ENCODE measurements around the gene TRMT11. TPM values are rescaled to one million over a fixed set of nuclear protein-coding genes. Genes with fewer than 3 reads are reported as not detected.
A peak's percentile ranks its signal among the peaks of the same experiment; 100 is the strongest.

The TRMT11 gene
- total RNA-seq, 2 experiments from 2014 or later: 21.6 to 22.5 TPM

DNA sequence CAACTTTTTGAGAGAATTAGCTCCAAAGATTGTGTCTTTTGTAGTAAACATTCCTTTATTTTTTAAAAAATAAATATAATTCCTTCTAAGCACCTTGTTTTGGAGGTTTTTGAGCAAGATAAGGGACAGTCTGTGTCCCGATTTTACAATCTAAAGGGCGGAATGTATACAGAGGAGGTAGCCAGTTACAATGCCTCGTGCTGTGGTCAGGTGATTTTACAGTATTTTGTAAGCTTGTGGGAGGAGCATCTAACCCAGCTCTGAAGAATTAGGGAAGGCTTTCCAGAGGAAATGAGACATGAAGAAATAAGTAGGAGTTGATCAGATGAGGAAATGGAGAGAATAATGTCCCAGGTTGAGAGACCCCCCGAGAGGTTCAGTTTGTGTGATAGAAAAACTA is 28.5 kb upstream of the TRMT11 start:
- DNase-seq: peak in 3 of 14 experiments; percentile 12 to 44 (median 40)
- CTCF ChIA-PET: interaction anchor here (1.0 to 2.6 kb wide), 6 partner anchors 16 to 207 kb away, joined by 4 to 50 read pairs (median 18); partner anchors contain the start of gene NCOA7
- intact Hi-C loops (cut with DNase I, micrococcal nuclease): loop anchor here (1.0 to 5.0 kb wide), 5 partner anchors 41 to 646 kb away; no protein-coding TSS in a partner anchor

DNA sequence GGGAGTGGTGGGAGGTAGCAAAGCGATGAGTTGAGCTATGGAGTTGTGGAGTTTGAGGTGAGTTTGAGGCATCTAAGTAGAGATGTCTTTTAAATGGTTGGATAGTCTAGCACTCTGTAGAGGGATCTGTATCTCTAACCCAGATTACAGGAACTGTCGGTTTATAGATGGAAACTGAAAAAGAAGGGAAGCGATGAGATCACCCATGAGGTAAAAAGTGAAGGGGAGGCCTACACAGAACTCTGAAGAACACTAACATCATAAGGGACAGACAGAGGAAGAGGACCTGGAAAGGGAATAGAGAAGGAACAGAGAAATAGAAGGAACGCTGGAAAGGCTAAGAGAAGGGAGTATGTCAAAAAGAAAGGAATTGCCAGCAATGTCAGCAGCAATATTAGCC is 27.3 kb upstream of the TRMT11 start:
- no peak overlapping the region for H3K27ac ChIP-seq (ENCODE audit: low read depth in 1 of 2, low read length in 2 of 2)
- H3K4me3 Mint-ChIP-seq: no peak overlapping the region
- H3K9me3 ChIP-seq (ENCODE audit: control insufficient read depth in 1 of 2, insufficient read depth in 1 of 2, low read length in 2 of 2): no peaks in the 10 kb centered on the region
- peaks cover 5% of the 10 kb centered on the region for H3K36me3 Mint-ChIP-seq (ENCODE audit: low read depth)
- ChIA-PET POLR2A (interaction anchor here (1.6 kb wide), 1 partner anchor 168 kb away, joined by 8 read pairs; the partner anchor contains the start of gene NCOA7), CTCF (no interaction called here)
- no peaks in the 10 kb centered on the region for H3K27me3 Mint-ChIP-seq
- H3K36me3 ChIP-seq (ENCODE audit: insufficient read depth, low read length): peaks cover 7% of the 10 kb centered on the region
- H3K27ac Mint-ChIP-seq: no peak overlapping the region
- H3K4me1 ChIP-seq (ENCODE audit: insufficient read depth, low read length): peaks cover 15% of the 10 kb centered on the region
- DNase-seq (no peak), ATAC-seq (ENCODE audit: poor library complexity) (no peak)
- TF ChIP-seq, protein P1, sequence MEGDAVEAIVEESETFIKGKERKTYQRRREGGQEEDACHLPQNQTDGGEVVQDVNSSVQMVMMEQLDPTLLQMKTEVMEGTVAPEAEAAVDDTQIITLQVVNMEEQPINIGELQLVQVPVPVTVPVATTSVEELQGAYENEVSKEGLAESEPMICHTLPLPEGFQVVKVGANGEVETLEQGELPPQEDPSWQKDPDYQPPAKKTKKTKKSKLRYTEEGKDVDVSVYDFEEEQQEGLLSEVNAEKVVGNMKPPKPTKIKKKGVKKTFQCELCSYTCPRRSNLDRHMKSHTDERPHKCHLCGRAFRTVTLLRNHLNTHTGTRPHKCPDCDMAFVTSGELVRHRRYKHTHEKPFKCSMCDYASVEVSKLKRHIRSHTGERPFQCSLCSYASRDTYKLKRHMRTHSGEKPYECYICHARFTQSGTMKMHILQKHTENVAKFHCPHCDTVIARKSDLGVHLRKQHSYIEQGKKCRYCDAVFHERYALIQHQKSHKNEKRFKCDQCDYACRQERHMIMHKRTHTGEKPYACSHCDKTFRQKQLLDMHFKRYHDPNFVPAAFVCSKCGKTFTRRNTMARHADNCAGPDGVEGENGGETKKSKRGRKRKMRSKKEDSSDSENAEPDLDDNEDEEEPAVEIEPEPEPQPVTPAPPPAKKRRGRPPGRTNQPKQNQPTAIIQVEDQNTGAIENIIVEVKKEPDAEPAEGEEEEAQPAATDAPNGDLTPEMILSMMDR (IDR thresholded peaks at IDR 0.05): no peak
- no peaks in the 10 kb centered on the region for H3K27me3 ChIP-seq (ENCODE audit: control insufficient read depth in 1 of 2, insufficient read depth in 2 of 2, low read length in 2 of 2)
- intact Hi-C loops (cut with DNase I, micrococcal nuclease): loop anchor here (2.0 to 5.0 kb wide), 3 partner anchors 42 to 647 kb away; no protein-coding TSS in a partner anchor
- no peaks in the 10 kb centered on the region for H3K9me3 Mint-ChIP-seq
- H3K4me1 Mint-ChIP-seq (ENCODE audit: low read depth): peaks cover 39% of the 10 kb centered on the region
- no peak overlapping the region for H3K4me3 ChIP-seq (ENCODE audit: low read length)

More for the DNA sequence above, 28.5 kb upstream of the TRMT11 start:
- H3K4me3 Mint-ChIP-seq: no peak overlapping the region
- H3K4me1 Mint-ChIP-seq (ENCODE audit: low read depth): peaks cover 28% of the 10 kb centered on the region
- peaks cover 5% of the 10 kb centered on the region for H3K36me3 ChIP-seq (ENCODE audit: insufficient read depth, low read length)
- no peaks in the 10 kb centered on the region for H3K9me3 Mint-ChIP-seq
- H3K4me1 ChIP-seq (ENCODE audit: insufficient read depth, low read length): peaks cover 15% of the 10 kb centered on the region
- no peak overlapping the region for H3K27ac Mint-ChIP-seq
- no peaks in the 10 kb centered on the region for H3K27me3 Mint-ChIP-seq
- H3K9me3 ChIP-seq (ENCODE audit: control insufficient read depth in 1 of 2, insufficient read depth in 1 of 2, low read length in 2 of 2): no peaks in the 10 kb centered on the region
- no peak for ATAC-seq (ENCODE audit: poor library complexity)
- TF ChIP-seq, protein P1 (IDR thresholded peaks at IDR 0.05): no peak
- POLR2A ChIA-PET: interaction anchor here (3.0 to 3.4 kb wide), 3 partner anchors 28 to 178 kb away, joined by 61 to 128 read pairs (median 78); partner anchors contain the start of genes NCOA7 and TRMT11
- H3K4me3 ChIP-seq (ENCODE audit: low read length): peak overlapping the region; percentile 86
- no peaks in the 10 kb centered on the region for H3K27me3 ChIP-seq (ENCODE audit: control insufficient read depth in 1 of 2, insufficient read depth in 2 of 2, low read length in 2 of 2)
- peaks cover 5% of the 10 kb centered on the region for H3K36me3 Mint-ChIP-seq (ENCODE audit: low read depth)
- H3K27ac ChIP-seq (ENCODE audit: low read depth in 1 of 2, low read length in 2 of 2): no peak overlapping the region

DNA sequence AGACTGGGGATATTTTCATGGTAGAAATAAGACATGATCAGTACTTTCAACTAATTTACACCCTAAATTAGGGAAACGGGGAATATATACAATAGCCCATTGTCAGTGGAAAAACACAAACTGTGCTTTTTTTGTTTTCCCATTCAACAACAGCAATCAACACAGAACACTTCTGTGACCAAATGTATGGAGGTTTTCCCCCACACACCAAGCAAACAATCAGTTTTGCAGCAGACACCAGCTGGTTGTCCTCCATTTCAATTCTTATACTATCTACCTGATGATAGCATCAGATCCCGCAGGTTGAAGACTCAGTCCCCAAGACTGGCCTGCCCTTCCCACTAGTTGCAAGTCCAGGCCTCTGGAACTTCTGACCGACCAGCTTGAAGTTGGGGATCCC is 25.2 kb upstream of the TRMT11 start:
- Mint-ChIP-seq H3K4me1 (ENCODE audit: low read depth) (peaks cover 49% of the 10 kb centered on the region), H3K27me3 (no peaks in the 10 kb centered on the region), H3K4me3 (no peak overlapping the region), H3K36me3 (ENCODE audit: low read depth) (peaks cover 6% of the 10 kb centered on the region), H3K27ac (no peak overlapping the region), H3K9me3 (no peaks in the 10 kb centered on the region)
- Histone ChIP-seq H3K27ac (ENCODE audit: low read depth in 1 of 2, low read length in 2 of 2) (no peak overlapping the region), H3K36me3 (ENCODE audit: insufficient read depth, low read length) (peaks cover 9% of the 10 kb centered on the region), H3K4me3 (ENCODE audit: low read length) (no peak overlapping the region), H3K9me3 (ENCODE audit: control insufficient read depth in 1 of 2, insufficient read depth in 1 of 2, low read length in 2 of 2) (no peaks in the 10 kb centered on the region), H3K27me3 (ENCODE audit: control insufficient read depth in 1 of 2, insufficient read depth in 2 of 2, low read length in 2 of 2) (no peaks in the 10 kb centered on the region), H3K4me1 (ENCODE audit: insufficient read depth, low read length) (peaks cover 15% of the 10 kb centered on the region)
- CTCF ChIA-PET: no interaction called here
- TF ChIP-seq, protein P1 (IDR thresholded peaks at IDR 0.05): no peak
- POLR2A ChIA-PET: no interaction called here
- ATAC-seq (ENCODE audit: poor library complexity) (no peak), DNase-seq (no peak)
- intact Hi-C loops (cut with DNase I, micrococcal nuclease): no loop called here
